Liver (tissue), 3 donors: ENCODE measurements around the gene LCORL.

Experiments used
- CTCF ChIP-seq: fragments of 150-350 bp; IDR thresholded peaks from 2 replicates; pipeline ENCODE4 v1.5.1; 2017; ENCODE audit warnings: improper control_type of control experiment, low read depth, low read length; ENCODE audit not compliant: missing input control
- JUND ChIP-seq, 2 donors: IDR thresholded peaks; 2 replicates each; pipeline ENCODE4 v1.6.1; 2016; ENCODE audit warnings: antibody characterized with exemption in 2 of 2
- YY1 ChIP-seq: IDR thresholded peaks from 2 replicates; pipeline ENCODE4 v1.6.1; 2016; ENCODE audit warnings: antibody characterized with exemption, mild to moderate bottlenecking
- donor health status: healthy.
- donor health status: healthy.

- TF ChIP-seq CTCF: no peak
- no peak for TF ChIP-seq YY1
- no peak for TF ChIP-seq JUND (IDR thresholded peaks at IDR 0.05)
These were observed 34.5 kb upstream of the LCORL start for GRCh38 chr4:18056030-18056429.
